Measurements from ENCODE around the gene NEK7. TPM values are rescaled to one million over a fixed set of nuclear protein-coding genes. Genes with fewer than 3 reads are reported as not detected.

Gene NEK7
- total RNA-seq, 1 experiment from 2014 or later, result 51.1 TPM

DNA sequence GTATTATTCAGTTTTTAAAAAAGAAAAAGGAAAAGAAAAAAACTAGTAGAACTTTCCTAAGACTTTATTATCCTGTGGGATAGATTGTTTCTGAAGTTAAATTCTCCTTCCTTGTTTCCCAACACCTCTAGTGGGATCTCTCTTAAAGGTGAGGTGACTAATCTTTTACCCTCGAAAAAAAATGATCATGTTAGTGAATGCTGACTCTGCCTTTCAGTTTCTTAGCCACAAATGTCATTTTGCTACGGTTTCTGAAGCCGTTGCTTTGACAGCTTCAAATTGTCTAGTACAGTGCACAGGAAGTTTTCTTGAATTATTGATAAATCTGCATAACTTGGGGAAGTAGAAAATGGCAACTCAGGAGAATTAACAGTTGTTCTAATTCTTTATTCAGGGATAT is 13.0 kb upstream of the NEK7 start:
- H3K27me3 Mint-ChIP-seq (ENCODE audit: insufficient read depth, unreplicated experiment), result no peaks in the 10 kb centered on the region
- H3K27ac Mint-ChIP-seq (ENCODE audit: low read depth, unreplicated experiment), result no peak overlapping the region
- no peaks in the 10 kb centered on the region for H3K36me3 Mint-ChIP-seq (ENCODE audit: insufficient read depth, unreplicated experiment)
- ChIA-PET POLR2A (interaction anchor here (1.5 kb wide), 1 partner anchor 13 kb away, joined by 8 read pairs; the partner anchor contains the start of gene NEK7), CTCF (interaction anchor here (0.7 to 0.8 kb wide), 2 partner anchors 10 to 89 kb away, joined by 3 read pairs; no protein-coding TSS in a partner anchor)
- peaks cover 11% of the 10 kb centered on the region for H3K4me1 Mint-ChIP-seq (ENCODE audit: insufficient read depth, unreplicated experiment)
- H3K9me3 Mint-ChIP-seq (ENCODE audit: unreplicated experiment), result peaks cover 13% of the 10 kb centered on the region
- TF ChIP-seq, protein P1, sequence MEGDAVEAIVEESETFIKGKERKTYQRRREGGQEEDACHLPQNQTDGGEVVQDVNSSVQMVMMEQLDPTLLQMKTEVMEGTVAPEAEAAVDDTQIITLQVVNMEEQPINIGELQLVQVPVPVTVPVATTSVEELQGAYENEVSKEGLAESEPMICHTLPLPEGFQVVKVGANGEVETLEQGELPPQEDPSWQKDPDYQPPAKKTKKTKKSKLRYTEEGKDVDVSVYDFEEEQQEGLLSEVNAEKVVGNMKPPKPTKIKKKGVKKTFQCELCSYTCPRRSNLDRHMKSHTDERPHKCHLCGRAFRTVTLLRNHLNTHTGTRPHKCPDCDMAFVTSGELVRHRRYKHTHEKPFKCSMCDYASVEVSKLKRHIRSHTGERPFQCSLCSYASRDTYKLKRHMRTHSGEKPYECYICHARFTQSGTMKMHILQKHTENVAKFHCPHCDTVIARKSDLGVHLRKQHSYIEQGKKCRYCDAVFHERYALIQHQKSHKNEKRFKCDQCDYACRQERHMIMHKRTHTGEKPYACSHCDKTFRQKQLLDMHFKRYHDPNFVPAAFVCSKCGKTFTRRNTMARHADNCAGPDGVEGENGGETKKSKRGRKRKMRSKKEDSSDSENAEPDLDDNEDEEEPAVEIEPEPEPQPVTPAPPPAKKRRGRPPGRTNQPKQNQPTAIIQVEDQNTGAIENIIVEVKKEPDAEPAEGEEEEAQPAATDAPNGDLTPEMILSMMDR (IDR thresholded peaks at IDR 0.05; ENCODE audit: unreplicated experiment), result no peak
- no TSS peak for BruUV-seq (replicated peaks)
- peak; percentile 40 for DNase-seq (ENCODE audit: unreplicated experiment)
- intact Hi-C loops (cut with micrococcal nuclease), result no loop called here
- no peak overlapping the region for H3K4me3 Mint-ChIP-seq (ENCODE audit: unreplicated experiment)

DNA sequence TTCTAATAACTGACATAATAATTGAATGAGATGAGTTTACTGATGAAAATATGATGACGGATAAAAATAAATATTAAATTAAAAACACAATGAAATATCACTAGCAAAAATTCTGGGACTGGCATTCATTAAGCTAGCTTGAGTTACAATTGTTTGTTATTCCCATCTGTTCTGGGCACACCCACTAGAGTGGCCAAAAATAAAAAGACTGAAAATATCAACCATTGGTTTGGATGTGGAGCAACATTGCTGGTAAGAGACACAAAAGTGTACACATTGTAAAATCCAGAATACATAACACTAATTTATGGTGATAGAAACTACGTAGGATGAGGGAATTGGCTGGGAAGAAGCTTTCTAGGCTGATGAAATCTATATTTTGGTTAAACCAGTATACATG is 9.6 kb upstream of the NEK7 start:
- TF ChIP-seq, protein P1 (IDR thresholded peaks at IDR 0.05; ENCODE audit: unreplicated experiment), result no peak
- Mint-ChIP-seq H3K4me1 (ENCODE audit: insufficient read depth, unreplicated experiment) (peaks cover 18% of the 10 kb centered on the region), H3K36me3 (ENCODE audit: insufficient read depth, unreplicated experiment) (no peaks in the 10 kb centered on the region), H3K9me3 (ENCODE audit: unreplicated experiment) (no peaks in the 10 kb centered on the region), H3K27me3 (ENCODE audit: insufficient read depth, unreplicated experiment) (no peaks in the 10 kb centered on the region), H3K27ac (ENCODE audit: low read depth, unreplicated experiment) (no peak overlapping the region), H3K4me3 (ENCODE audit: unreplicated experiment) (no peak overlapping the region)
- intact Hi-C loops (cut with micrococcal nuclease), result no loop called here
- no TSS peak for BruUV-seq (replicated peaks)
- POLR2A ChIA-PET, result interaction anchor here (1.1 to 1.6 kb wide), 2 partner anchors 9 to 10 kb away, joined by 4 to 6 read pairs; partner anchors contain the start of gene NEK7
- CTCF ChIA-PET, result no interaction called here
- no peak for DNase-seq (ENCODE audit: unreplicated experiment)

DNA sequence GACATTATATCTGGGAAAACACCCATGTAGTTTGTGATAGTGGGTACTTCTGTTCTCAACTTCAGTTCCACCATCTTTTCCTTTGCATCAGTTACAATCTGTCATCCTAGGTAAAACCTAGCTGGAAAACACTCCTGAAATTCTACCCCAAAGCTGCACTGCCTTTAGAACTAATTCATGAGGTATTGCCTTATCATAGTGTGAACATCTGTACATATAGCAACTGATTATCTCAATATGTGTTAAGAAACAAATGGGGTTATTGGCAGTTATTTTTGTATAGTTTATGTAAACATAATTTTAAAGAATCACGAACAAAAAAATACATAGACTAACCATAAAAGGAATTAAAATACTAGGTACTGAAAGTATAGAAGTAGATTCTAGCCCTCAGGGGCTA is 6.4 kb upstream of the NEK7 start:
- no peaks in the 10 kb centered on the region for H3K9me3 Mint-ChIP-seq (ENCODE audit: unreplicated experiment)
- DNase-seq (ENCODE audit: unreplicated experiment), result no peak
- TF ChIP-seq, protein P1 (IDR thresholded peaks at IDR 0.05; ENCODE audit: unreplicated experiment), result no peak
- no peaks in the 10 kb centered on the region for H3K36me3 Mint-ChIP-seq (ENCODE audit: insufficient read depth, unreplicated experiment)
- no peaks in the 10 kb centered on the region for H3K27me3 Mint-ChIP-seq (ENCODE audit: insufficient read depth, unreplicated experiment)
- intact Hi-C loops (cut with micrococcal nuclease), result loop anchor here (10.0 kb wide), 2 partner anchors 456 to 626 kb away; no protein-coding TSS in a partner anchor
- ChIA-PET POLR2A (interaction anchor here (1.5 kb wide), 1 partner anchor 86 kb away, joined by 4 read pairs; no protein-coding TSS in a partner anchor), CTCF (interaction anchor here (0.6 to 0.7 kb wide), 3 partner anchors 13 to 58 kb away, joined by 3 to 5 read pairs (median 4); no protein-coding TSS in a partner anchor)
- peaks cover 16% of the 10 kb centered on the region for H3K4me1 Mint-ChIP-seq (ENCODE audit: insufficient read depth, unreplicated experiment)
- H3K27ac Mint-ChIP-seq (ENCODE audit: low read depth, unreplicated experiment), result no peak overlapping the region
- BruUV-seq (replicated peaks), result no TSS peak
- no peak overlapping the region for H3K4me3 Mint-ChIP-seq (ENCODE audit: unreplicated experiment)

DNA sequence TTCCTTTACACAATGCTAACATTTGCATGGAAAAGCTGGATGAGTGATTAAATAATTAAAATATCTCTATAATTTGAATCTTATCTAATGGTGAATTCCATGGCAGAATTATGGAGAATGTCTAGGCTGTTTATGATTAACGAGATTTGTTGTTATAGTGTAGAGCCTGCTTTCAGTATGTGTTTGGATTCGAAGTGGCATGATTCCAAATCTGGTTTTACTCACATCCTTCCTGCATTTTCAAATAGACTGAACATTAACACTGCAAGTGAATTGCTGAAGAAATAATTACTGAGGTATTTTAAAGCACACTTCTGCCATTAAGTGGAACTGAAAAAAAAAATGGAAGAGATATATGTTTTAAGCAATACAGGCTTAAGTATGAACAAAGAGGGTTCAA is 5.1 kb upstream of the NEK7 start:
- TF ChIP-seq, protein P1 (IDR thresholded peaks at IDR 0.05; ENCODE audit: unreplicated experiment), result no peak
- no peaks in the 10 kb centered on the region for H3K9me3 Mint-ChIP-seq (ENCODE audit: unreplicated experiment)
- H3K27ac Mint-ChIP-seq (ENCODE audit: low read depth, unreplicated experiment), result no peak overlapping the region
- ChIA-PET CTCF (no interaction called here), POLR2A (no interaction called here)
- H3K4me3 Mint-ChIP-seq (ENCODE audit: unreplicated experiment), result no peak overlapping the region
- intact Hi-C loops (cut with micrococcal nuclease), result loop anchor here (10.0 kb wide), 2 partner anchors 457 to 627 kb away; no protein-coding TSS in a partner anchor
- H3K36me3 Mint-ChIP-seq (ENCODE audit: insufficient read depth, unreplicated experiment), result no peaks in the 10 kb centered on the region
- no peak for DNase-seq (ENCODE audit: unreplicated experiment)
- H3K4me1 Mint-ChIP-seq (ENCODE audit: insufficient read depth, unreplicated experiment), result peaks cover 23% of the 10 kb centered on the region
- BruUV-seq (replicated peaks), result no TSS peak
- H3K27me3 Mint-ChIP-seq (ENCODE audit: insufficient read depth, unreplicated experiment), result no peaks in the 10 kb centered on the region

Data from MCF 10A (cell line).